Endothelial cell of umbilical vein (primary cell): ENCODE measurements around the gene JAZF1. TPM values are rescaled to one million over a fixed set of nuclear protein-coding genes. Genes with fewer than 3 reads are reported as not detected.

Source experiments
- BruUV-seq: library from RNA; stranded (reverse); fragments of 400-500 nt; replicated peaks from 2 replicates; lab custom pipeline; 2021; lab: Mats Ljungman, UMichigan
- CTCF ChIA-PET: fragments of 300-600, 350-600 bp; sonication (Branson Sonifier 250); formaldehyde crosslinking; loops from one replicate; lab custom pipeline; 2021; ENCODE audit warnings: antibody characterized with exemption, inconsistent platforms; lab: Charles Lee
- POLR2A ChIA-PET: fragments of 300-600, 350-600 bp; sonication (Branson Sonifier 250); formaldehyde crosslinking; loops from one replicate; lab custom pipeline; 2021; ENCODE audit warnings: antibody characterized with exemption, inconsistent platforms; lab: Charles Lee
- DNase-seq: peaks from one replicate; pipeline ENCODE4 v3.0.0-alpha.2; 2011; ENCODE audit warnings: low read depth, low spot score
- FAIRE-seq: peaks from 2 replicates; lab custom pipeline; 2011; peaks lifted over from hg19 to GRCh38; lab: Jason Lieb, UNC
- H2AFZ ChIP-seq: 2 replicates; pipeline ENCODE4 v1.6.0; 2012; ENCODE audit warnings: low read depth, low read length, control low read depth, inconsistent platforms
- H3K27ac ChIP-seq: 2 replicates; pipeline ENCODE4 v1.5.1; 2011; ENCODE audit warnings: low read depth, mild to moderate bottlenecking, control low read depth, low read length, moderate library complexity; ENCODE audit not compliant: insufficient read depth
- H3K27me3 ChIP-seq, 2 experiments: 2 replicates each; pipeline versions ENCODE4 v1.6.0 to v1.6.1; 2011; ENCODE audit warnings: low read length in 2 of 2, mixed read lengths in 1 of 2; ENCODE audit not compliant: control insufficient read depth in 2 of 2, insufficient read depth in 2 of 2
- H3K36me3 ChIP-seq, 2 experiments: 2 replicates in 1 of 2; 3 replicates in 1 of 2; pipeline ENCODE4 v1.5.1; 2011; ENCODE audit warnings: low read length in 2 of 2, mild to moderate bottlenecking in 1 of 2, moderate library complexity in 1 of 2; ENCODE audit not compliant: control insufficient read depth in 2 of 2, insufficient read depth in 2 of 2; ENCODE audit errors: extremely low read depth in 1 of 2
- H3K4me1 ChIP-seq: 3 replicates; pipeline ENCODE4 v1.5.1; 2011; ENCODE audit warnings: mild to moderate bottlenecking, low read length; ENCODE audit not compliant: control insufficient read depth, insufficient read depth; ENCODE audit errors: extremely low read depth
- H3K4me2 ChIP-seq: 2 replicates; pipeline ENCODE4 v1.6.1; 2011; ENCODE audit warnings: low read length, control low read depth, mixed read lengths; ENCODE audit not compliant: insufficient read depth
- H3K4me3 ChIP-seq, 3 experiments: fragments of 200-600 bp in 1 of 3; sonication (generic), shearing (Covaris generic) in 1 of 3; replicated peaks in 1 of 3; 2 replicates each; pipeline ENCODE4 v1.5.1; 2011 to 2016; ENCODE audit warnings: control low read depth in 3 of 3, low read length in 3 of 3, mild to moderate bottlenecking in 2 of 3, inconsistent platforms in 1 of 3, low read depth in 1 of 3, moderate library complexity in 1 of 3; ENCODE audit not compliant: insufficient read depth in 1 of 3
- H3K79me2 ChIP-seq: 2 replicates; pipeline ENCODE4 v1.6.0; 2012; ENCODE audit warnings: low read length, inconsistent platforms; ENCODE audit not compliant: control insufficient read depth, insufficient read depth
- H3K9ac ChIP-seq: replicated peaks from 2 replicates; pipeline ENCODE3; 2011; ENCODE audit warnings: low read length, control low read depth; ENCODE audit not compliant: insufficient read depth; ENCODE audit errors: extremely low read depth
- H3K9me1 ChIP-seq: replicated peaks from 3 replicates; pipeline ENCODE4 v1.6.0; 2011; ENCODE audit warnings: mild to moderate bottlenecking, low read length; ENCODE audit not compliant: control insufficient read depth, insufficient read depth; ENCODE audit errors: extremely low read depth
- H3K9me3 ChIP-seq: replicated peaks from 2 replicates; pipeline ENCODE4 v1.5.1; 2012; ENCODE audit warnings: low read length, inconsistent platforms; ENCODE audit not compliant: control insufficient read depth, insufficient read depth
- H4K20me1 ChIP-seq: replicated peaks from 2 replicates; pipeline ENCODE3; 2011; ENCODE audit warnings: mild to moderate bottlenecking, low read length; ENCODE audit not compliant: control insufficient read depth, insufficient read depth; ENCODE audit errors: extremely low read depth
- CTCF ChIP-seq, 2 donors: IDR thresholded peaks; 1 replicate in 1 of 2; 2 replicates in 1 of 2; pipeline ENCODE4 v1.5.1; 2011; ENCODE audit warnings: low read length in 2 of 2, mild to moderate bottlenecking in 2 of 2, moderate library complexity in 2 of 2, control low read depth in 1 of 2, inconsistent platforms in 1 of 2, low read depth in 1 of 2; ENCODE audit not compliant: insufficient read depth in 1 of 2; ENCODE audit errors: extremely low read depth in 1 of 2
- EZH2 ChIP-seq: IDR thresholded peaks from 2 replicates; pipeline ENCODE4 v1.6.1; 2012; ENCODE audit warnings: borderline replicate concordance, low read depth, mild to moderate bottlenecking, moderate library complexity, low read length, inconsistent platforms; ENCODE audit not compliant: severe bottlenecking
- FOS ChIP-seq: IDR thresholded peaks from 2 replicates; pipeline ENCODE4 v1.6.1; 2011; ENCODE audit warnings: mild to moderate bottlenecking, low read length, moderate library complexity, borderline replicate concordance; ENCODE audit not compliant: insufficient read depth
- GATA2 ChIP-seq: IDR thresholded peaks from 2 replicates; pipeline ENCODE4 v1.7.0; 2011; ENCODE audit warnings: low read depth, mild to moderate bottlenecking, moderate library complexity, mixed read lengths, low read length; ENCODE audit not compliant: insufficient read length, insufficient read depth
- JUN ChIP-seq: IDR thresholded peaks from 2 replicates; pipeline ENCODE4 v1.6.1; 2011; ENCODE audit warnings: borderline replicate concordance, low read depth; ENCODE audit not compliant: insufficient read length, insufficient read depth
- MAX ChIP-seq: IDR thresholded peaks from 2 replicates; pipeline ENCODE4 v1.6.1; 2011; ENCODE audit not compliant: insufficient read depth, insufficient read length
- MYC ChIP-seq: IDR thresholded peaks from one replicate; pipeline ENCODE4 v1.6.1; 2011; ENCODE audit warnings: mild to moderate bottlenecking, low read depth, low read length
- POLR2A ChIP-seq: IDR thresholded peaks from 2 replicates; pipeline ENCODE4 v1.6.1; 2012; ENCODE audit warnings: low read depth, mild to moderate bottlenecking, control low read depth, low read length
- POLR2AphosphoS5 ChIP-seq: IDR thresholded peaks from 2 replicates; pipeline ENCODE4 v1.6.1; 2012; ENCODE audit warnings: low read depth, mild to moderate bottlenecking, control low read depth, low read length, moderate library complexity; ENCODE audit not compliant: insufficient read depth
- dilution Hi-C: fragments of 300-500 bp; cut with MboI; formaldehyde crosslinking; loops from one replicate; pipeline ENCODE4 v1.15.0; 2019; ENCODE audit warnings: low sequenced_read_pairs; ENCODE audit not compliant: extremely low pct_ligation_motif_present
- intact Hi-C: fragments of 100-400 bp; cut with micrococcal nuclease; formaldehyde crosslinking; loops from one replicate; pipeline ENCODE4 v1.10.0; 2022
- polyA plus RNA-seq, 4 experiments: library from polyadenylated mRNA; depleted of rRNA in 3 of 4; stranded (reverse) in 3 of 4; unstranded in 1 of 4; fragments of >200 nt; gene quantifications; 2 replicates each; pipeline versions ENCODE4 v1.2.1 to v1.2.3, GENCODE V29; 2011 to 2012; ENCODE audit warnings: missing spikeins in 1 of 4
- total RNA-seq: library from RNA; stranded (reverse); gene quantifications from 2 replicates; pipeline ENCODE4 v1.2.3, GENCODE V29; 2021

JAZF1 gene
- total and polyA plus RNA-seq, 2 donors (not counting 3 experiments of a cell fraction or from before 2014, with no cell fraction given), result 2.5 to 16.9 TPM

- no peaks in the 10 kb centered on the region for H4K20me1 ChIP-seq
- peak; percentile 13 to 22 for TF ChIP-seq CTCF (IDR thresholded peaks at IDR 0.05; ENCODE audit: extremely low read depth in 1 of 2, insufficient read depth in 1 of 2, low read depth in 1 of 2, low read length in 2 of 2)
- TF ChIP-seq MYC, result no peak
- intact Hi-C loops (loop anchor here (5.0 kb wide), 1 partner anchor 158 kb away; no protein-coding TSS in a partner anchor), dilution Hi-C loops (no loop called here)
- H3K79me2 ChIP-seq, result no peaks in the 10 kb centered on the region
- no peaks in the 10 kb centered on the region for H3K4me1 ChIP-seq
- DNase-seq, result peak; percentile 19
- no peak overlapping the region for H3K4me2 ChIP-seq
- H3K4me3 ChIP-seq, result no peak overlapping the region
- H3K27ac ChIP-seq, result no peak overlapping the region
- H3K9me3 ChIP-seq, result no peaks in the 10 kb centered on the region
- no peaks in the 10 kb centered on the region for H3K36me3 ChIP-seq
- H3K9ac ChIP-seq, result no peak overlapping the region
- no peak overlapping the region for H2AFZ ChIP-seq
- H3K9me1 ChIP-seq, result no peaks in the 10 kb centered on the region
- peak; percentile 70 for FAIRE-seq
- ChIA-PET CTCF (interaction anchor here (2.1 kb wide), 1 partner anchor 738 kb away, joined by 12 read pairs; no protein-coding TSS in a partner anchor), POLR2A (no interaction called here)
- BruUV-seq, result no TSS peak
- H3K27me3 ChIP-seq, result no peaks in the 10 kb centered on the region
Observed at GRCh38 chr7:27933671-27934565, 246.7 kb downstream of the JAZF1 start.

DNA sequence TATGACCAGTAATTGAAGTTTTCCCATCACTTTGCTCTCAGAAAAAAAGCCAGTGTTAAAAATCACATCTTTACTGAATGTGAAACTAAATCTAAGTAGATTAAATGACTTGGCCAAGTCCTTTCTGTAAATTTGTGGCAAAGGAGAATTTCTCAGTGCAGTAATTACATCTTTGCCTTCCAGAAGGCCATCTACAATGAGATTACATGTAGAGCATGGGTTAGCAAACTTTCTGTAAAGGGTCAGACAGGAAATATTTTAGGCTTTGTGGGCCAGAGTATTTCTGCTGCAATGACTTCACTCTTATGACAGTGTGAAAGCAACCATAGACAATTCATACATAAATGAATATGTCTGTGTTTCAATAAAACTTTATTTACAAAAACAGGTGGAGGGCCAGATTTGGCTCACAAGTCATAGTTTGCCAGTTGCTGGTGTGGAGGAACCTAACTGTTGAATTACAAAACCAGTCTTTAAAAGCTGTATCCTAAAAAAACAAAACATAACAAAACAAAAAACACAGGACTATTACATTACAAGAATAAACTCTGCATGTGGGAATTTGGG is 249.6 kb downstream of the JAZF1 start:
- FAIRE-seq, result no peak

More for the DNA sequence above, 249.6 kb downstream of the JAZF1 start:
- Histone ChIP-seq H3K79me2 (no peaks in the 10 kb centered on the region), H3K4me1 (no peaks in the 10 kb centered on the region), H3K27me3 (no peaks in the 10 kb centered on the region), H3K27ac (no peak overlapping the region), H3K36me3 (no peaks in the 10 kb centered on the region), H3K4me3 (no peak overlapping the region), H4K20me1 (no peaks in the 10 kb centered on the region), H2AFZ (no peak overlapping the region), H3K9me3 (no peaks in the 10 kb centered on the region), H3K4me2 (no peak overlapping the region), H3K9me1 (no peaks in the 10 kb centered on the region), H3K9ac (no peak overlapping the region)
- ChIA-PET POLR2A (no interaction called here), CTCF (no interaction called here)
- dilution Hi-C loops, result no loop called here
- BruUV-seq, result no TSS peak
- intact Hi-C loops, result loop anchor here (5.0 kb wide), 1 partner anchor 161 kb away; no protein-coding TSS in a partner anchor
- no peak for DNase-seq
- no peak for TF ChIP-seq EZH2
- no peak for TF ChIP-seq MAX
- TF ChIP-seq POLR2AphosphoS5, result no peak
- TF ChIP-seq GATA2, result no peak
- TF ChIP-seq MYC, result no peak
- TF ChIP-seq JUN, result no peak
- no peak for TF ChIP-seq FOS
- no peak for TF ChIP-seq CTCF (IDR thresholded peaks at IDR 0.05; ENCODE audit: extremely low read depth in 1 of 2, insufficient read depth in 1 of 2, low read depth in 1 of 2, low read length in 2 of 2)
- no peak for TF ChIP-seq POLR2A
